ENCODE measurements around the gene ARRDC4. TPM values are rescaled to one million over a fixed set of nuclear protein-coding genes. Genes with fewer than 3 reads are reported as not detected.

Gene ARRDC4
- polyA plus RNA-seq, 1 of the 3 experiments (the other 2 are of a cell fraction) = 2.3 TPM

DNA sequence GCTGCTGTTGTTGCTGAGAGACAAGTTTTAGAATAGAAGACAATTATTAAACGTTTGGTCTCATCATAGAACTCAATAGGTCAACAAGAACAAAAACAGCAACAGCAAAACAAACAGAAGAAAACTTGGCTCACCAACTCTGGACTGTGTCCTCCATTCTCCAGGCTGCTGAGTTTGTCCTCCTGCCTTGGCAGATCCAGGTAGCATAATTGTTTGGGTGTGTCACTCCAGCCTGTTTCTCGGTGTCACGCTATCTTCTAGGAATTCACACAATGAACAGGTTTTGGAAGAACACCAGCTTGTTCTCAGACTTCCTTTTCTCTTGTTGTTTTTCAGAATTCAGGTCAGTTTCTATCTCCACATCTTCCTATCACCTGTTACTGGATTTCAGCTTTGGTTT is 34.7 kb downstream of the ARRDC4 start (continued):
- no peak for TF ChIP-seq IRF3 (IDR thresholded peaks at IDR 0.05; ENCODE audit: low read depth, low read length)
- TF ChIP-seq NFIC (IDR thresholded peaks at IDR 0.05; ENCODE audit: borderline replicate concordance) = no peak

- WGBS (ENCODE audit: low lambda C conversion rate) = 5% methylated on average over 5 of the region's 5 CpGs
Observed at GRCh38 chr15:97995881-97996603, 35.5 kb downstream of the ARRDC4 start.

GRCh38 chr15:97998307-97999071 is 38.0 kb downstream of the ARRDC4 start:
- no peak overlapping the region for H3K4me2 ChIP-seq
- H3K36me3 ChIP-seq (replicated peaks in 1 of 2; ENCODE audit: control insufficient read depth in 1 of 2, insufficient read depth in 2 of 2, low read length in 1 of 2) = no peaks in the 10 kb centered on the region
- no peaks in the 10 kb centered on the region for H3K79me2 ChIP-seq (ENCODE audit: insufficient read depth)
- ChIA-PET POLR2A (no interaction called here), CTCF (no interaction called here)
- H3K9ac ChIP-seq = no peak overlapping the region
- H3F3A ChIP-seq (replicated peaks; ENCODE audit: insufficient read depth) = no peaks in the 10 kb centered on the region
- H3K27me3 ChIP-seq (ENCODE audit: insufficient read depth) = no peaks in the 10 kb centered on the region; the same call in 1 of the 2 replicates
- no peaks in the 10 kb centered on the region for H3K9me3 ChIP-seq
- no peaks in the 10 kb centered on the region for H3K9me2 ChIP-seq
- WGBS (ENCODE audit: low lambda C conversion rate) = 17% methylated on average over 5 of the region's 5 CpGs
- H3K4me1 ChIP-seq (ENCODE audit: control insufficient read depth in 1 of 2, insufficient read depth in 2 of 2, low read depth in 1 of 2, low read length in 1 of 2) = no peaks in the 10 kb centered on the region
- no peak overlapping the region for H2AFZ ChIP-seq (ENCODE audit: low read depth)
- no peak for DNase-seq
- H4K20me1 ChIP-seq (ENCODE audit: insufficient read depth) = no peaks in the 10 kb centered on the region
- H3K4me3 ChIP-seq (ENCODE audit: low read depth in 2 of 2, low read length in 1 of 2) = no peak overlapping the region
- no peak overlapping the region for H3K27ac ChIP-seq (ENCODE audit: low read depth in 2 of 2, low read length in 1 of 2)
- TF ChIP-seq YY1 (IDR thresholded peaks at IDR 0.05; ENCODE audit: low read depth) (no peak), MXI1 (IDR thresholded peaks at IDR 0.05; ENCODE audit: low read depth, low read length) (no peak), RCOR1 (IDR thresholded peaks at IDR 0.05; ENCODE audit: low read length) (no peak), TEAD4 (IDR thresholded peaks at IDR 0.05; ENCODE audit: borderline replicate concordance, insufficient read depth) (no peak), ELF1 (IDR thresholded peaks at IDR 0.05) (no peak), NFIC (IDR thresholded peaks at IDR 0.05; ENCODE audit: borderline replicate concordance) (no peak), ZBTB33 (IDR thresholded peaks at IDR 0.05; ENCODE audit: borderline replicate concordance, low read depth) (no peak), USF2 (IDR thresholded peaks at IDR 0.05; ENCODE audit: borderline replicate concordance, low read depth, low read length) (no peak), FOXM1 (IDR thresholded peaks at IDR 0.05; ENCODE audit: low read depth) (no peak), SIN3A (IDR thresholded peaks at IDR 0.05; ENCODE audit: borderline replicate concordance, low read depth, low read length) (no peak)
- TF ChIP-seq, protein P1, sequence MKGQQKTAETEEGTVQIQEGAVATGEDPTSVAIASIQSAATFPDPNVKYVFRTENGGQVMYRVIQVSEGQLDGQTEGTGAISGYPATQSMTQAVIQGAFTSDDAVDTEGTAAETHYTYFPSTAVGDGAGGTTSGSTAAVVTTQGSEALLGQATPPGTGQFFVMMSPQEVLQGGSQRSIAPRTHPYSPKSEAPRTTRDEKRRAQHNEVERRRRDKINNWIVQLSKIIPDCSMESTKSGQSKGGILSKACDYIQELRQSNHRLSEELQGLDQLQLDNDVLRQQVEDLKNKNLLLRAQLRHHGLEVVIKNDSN (IDR thresholded peaks at IDR 0.05; ENCODE audit: borderline replicate concordance, low read depth) = no peak

More at GRCh38 chr15:97995881-97996603, 35.5 kb downstream of the ARRDC4 start:
- ChIA-PET CTCF (interaction anchor here (0.7 to 2.0 kb wide), 7 partner anchors 11 to 92 kb away, joined by 3 to 7 read pairs (median 4); no protein-coding TSS in a partner anchor), POLR2A (no interaction called here)
- H3K27me3 ChIP-seq (ENCODE audit: insufficient read depth) = no peaks in the 10 kb centered on the region; the same call in 1 of the 2 replicates
- no peaks in the 10 kb centered on the region for H3K36me3 ChIP-seq (replicated peaks in 1 of 2; ENCODE audit: control insufficient read depth in 1 of 2, insufficient read depth in 2 of 2, low read length in 1 of 2)
- H3K9me3 ChIP-seq = no peaks in the 10 kb centered on the region
- no peaks in the 10 kb centered on the region for H4K20me1 ChIP-seq (ENCODE audit: insufficient read depth)
- H3K4me1 ChIP-seq (ENCODE audit: control insufficient read depth in 1 of 2, insufficient read depth in 2 of 2, low read depth in 1 of 2, low read length in 1 of 2) = no peaks in the 10 kb centered on the region
- no peak for TF ChIP-seq RXRA (IDR thresholded peaks at IDR 0.05; ENCODE audit: borderline replicate concordance, low read depth)
- TF ChIP-seq, protein P2, sequence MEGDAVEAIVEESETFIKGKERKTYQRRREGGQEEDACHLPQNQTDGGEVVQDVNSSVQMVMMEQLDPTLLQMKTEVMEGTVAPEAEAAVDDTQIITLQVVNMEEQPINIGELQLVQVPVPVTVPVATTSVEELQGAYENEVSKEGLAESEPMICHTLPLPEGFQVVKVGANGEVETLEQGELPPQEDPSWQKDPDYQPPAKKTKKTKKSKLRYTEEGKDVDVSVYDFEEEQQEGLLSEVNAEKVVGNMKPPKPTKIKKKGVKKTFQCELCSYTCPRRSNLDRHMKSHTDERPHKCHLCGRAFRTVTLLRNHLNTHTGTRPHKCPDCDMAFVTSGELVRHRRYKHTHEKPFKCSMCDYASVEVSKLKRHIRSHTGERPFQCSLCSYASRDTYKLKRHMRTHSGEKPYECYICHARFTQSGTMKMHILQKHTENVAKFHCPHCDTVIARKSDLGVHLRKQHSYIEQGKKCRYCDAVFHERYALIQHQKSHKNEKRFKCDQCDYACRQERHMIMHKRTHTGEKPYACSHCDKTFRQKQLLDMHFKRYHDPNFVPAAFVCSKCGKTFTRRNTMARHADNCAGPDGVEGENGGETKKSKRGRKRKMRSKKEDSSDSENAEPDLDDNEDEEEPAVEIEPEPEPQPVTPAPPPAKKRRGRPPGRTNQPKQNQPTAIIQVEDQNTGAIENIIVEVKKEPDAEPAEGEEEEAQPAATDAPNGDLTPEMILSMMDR (IDR thresholded peaks at IDR 0.05) = peak; percentile 45
- no peak overlapping the region for H3K9ac ChIP-seq
- H3K4me2 ChIP-seq = peak overlapping the region; percentile 9; the same call in 1 of the 2 replicates
- peak overlapping the region; percentile 6 to 17; a peak in 1 of 4 replicates for H3K4me3 ChIP-seq (ENCODE audit: low read depth in 2 of 2, low read length in 1 of 2)
- H3F3A ChIP-seq (replicated peaks; ENCODE audit: insufficient read depth) = no peaks in the 10 kb centered on the region
- H2AFZ ChIP-seq (ENCODE audit: low read depth) = no peak overlapping the region
- no peak overlapping the region for H3K27ac ChIP-seq (ENCODE audit: low read depth in 2 of 2, low read length in 1 of 2)
- no peak for DNase-seq
- H3K79me2 ChIP-seq (ENCODE audit: insufficient read depth) = no peaks in the 10 kb centered on the region
- no peaks in the 10 kb centered on the region for H3K9me2 ChIP-seq
